GM18870 (cell line): ENCODE results near the gene P3H1.
"Not testable (repeated sequence)": the region's sequence is repeated elsewhere in the genome, so short reads cannot be mapped to it uniquely, and the experiment has no call there.

Source experiments
- ATAC-seq: cut with Tn5 transposase; IDR thresholded peaks from one replicate; pipeline ENCODE4 v1.9.1; 2021; ENCODE audit warnings: moderate library complexity; ENCODE audit not compliant: unreplicated experiment

P3H1 gene

GRCh38 chr1:42733415-42734200 lies 33.2 kb downstream of the P3H1 start:
- no peak for ATAC-seq

DNA sequence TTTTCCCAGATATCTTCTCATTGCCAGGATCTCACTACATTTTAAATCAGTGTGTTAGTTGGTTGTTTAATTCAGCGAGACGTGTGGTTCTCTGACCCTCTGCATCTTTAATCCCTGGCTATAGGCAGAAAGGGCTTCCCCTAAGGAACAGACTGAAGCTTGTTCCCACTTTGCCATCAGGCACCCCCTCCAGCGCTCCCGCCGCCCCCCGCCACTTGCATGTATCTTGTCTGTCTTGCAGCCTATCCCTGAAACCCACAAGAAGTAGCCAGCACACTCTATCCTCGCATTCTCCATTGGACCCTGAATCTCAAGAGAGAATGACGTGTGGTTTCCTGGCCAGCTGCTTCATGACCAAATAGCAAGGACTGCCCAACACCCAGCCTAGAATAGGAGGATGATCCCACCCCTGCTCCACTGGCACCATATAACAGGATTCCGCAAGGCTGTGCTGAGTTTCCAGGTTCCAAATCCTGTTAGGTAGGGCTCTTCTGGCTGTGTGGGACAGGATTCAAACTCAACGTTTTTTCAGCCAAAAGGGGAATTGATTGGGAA lies 34.6 kb downstream of the P3H1 start:
- ATAC-seq: no peak

DNA sequence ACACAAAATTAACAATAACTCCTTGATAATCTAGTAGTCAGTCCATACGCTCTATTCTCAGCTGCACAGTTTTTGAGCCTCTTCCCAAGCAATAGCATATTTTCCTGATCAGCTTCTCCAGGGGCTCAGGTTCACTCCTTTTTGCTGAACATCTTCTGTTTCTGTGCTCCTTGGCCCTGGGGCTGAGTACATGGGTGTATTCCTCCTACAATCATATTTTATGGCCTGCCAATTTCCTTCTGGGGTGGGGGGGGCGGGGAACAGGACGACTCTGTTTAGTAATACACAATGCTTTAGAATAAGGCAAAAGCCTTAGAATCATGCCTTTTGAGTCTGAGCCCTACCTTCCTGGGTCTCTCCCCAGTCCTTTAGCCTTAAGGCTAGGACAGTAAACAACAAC lies 35.2 kb downstream of the P3H1 start:
- ATAC-seq: no peak

- ATAC-seq: no peak
Measured at GRCh38 chr1:42730988-42731387, 35.8 kb downstream of the P3H1 start.

GRCh38 chr1:42730002-42730401 lies 36.8 kb downstream of the P3H1 start:
- no peak for ATAC-seq

- not testable (repeated sequence) for ATAC-seq
Measured at GRCh38 chr1:42725820-42726219, 41.0 kb downstream of the P3H1 start.

DNA sequence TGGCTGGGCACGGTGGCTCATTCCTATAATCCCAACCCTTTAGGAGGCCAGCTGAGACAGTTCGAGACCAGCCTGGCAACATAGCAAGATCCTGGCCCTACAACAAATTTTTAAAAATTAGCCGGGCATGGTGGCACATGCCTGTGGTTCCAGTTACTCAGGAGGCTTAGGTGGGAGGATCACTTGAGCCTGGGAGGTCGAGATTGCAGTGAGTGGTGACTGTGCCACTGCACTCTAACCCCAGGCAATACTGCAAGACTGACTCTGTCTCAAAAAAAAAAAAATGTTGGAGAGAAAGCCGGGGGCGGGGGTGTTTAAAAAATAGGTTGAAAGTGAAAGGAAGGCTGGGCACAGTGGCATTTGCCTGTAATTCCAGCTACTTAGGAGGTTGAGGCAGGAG lies 43.3 kb downstream of the P3H1 start:
- no peak for ATAC-seq

DNA sequence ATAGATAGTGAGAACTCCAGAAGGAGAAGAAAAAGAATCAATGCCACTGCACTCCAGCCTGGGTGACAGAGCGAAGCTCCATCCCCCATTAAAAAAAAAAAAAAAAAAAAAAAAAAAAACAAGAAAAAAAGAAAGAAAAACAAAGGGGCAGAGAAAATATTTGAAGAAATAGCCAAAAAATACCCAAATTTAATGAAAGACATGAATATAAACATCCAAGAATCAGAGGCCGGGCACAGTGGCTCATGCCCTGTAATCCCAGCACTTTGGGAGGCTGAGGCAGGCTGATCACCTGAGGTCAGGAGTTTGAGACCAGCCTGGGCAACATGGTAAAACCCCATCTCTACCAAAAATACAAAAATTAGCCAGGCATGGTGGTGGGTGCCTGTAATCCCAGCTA lies 44.4 kb downstream of the P3H1 start:
- ATAC-seq: not testable (repeated sequence)

- ATAC-seq: no peak
Measured at GRCh38 chr1:42721926-42722325, 44.9 kb downstream of the P3H1 start.

DNA sequence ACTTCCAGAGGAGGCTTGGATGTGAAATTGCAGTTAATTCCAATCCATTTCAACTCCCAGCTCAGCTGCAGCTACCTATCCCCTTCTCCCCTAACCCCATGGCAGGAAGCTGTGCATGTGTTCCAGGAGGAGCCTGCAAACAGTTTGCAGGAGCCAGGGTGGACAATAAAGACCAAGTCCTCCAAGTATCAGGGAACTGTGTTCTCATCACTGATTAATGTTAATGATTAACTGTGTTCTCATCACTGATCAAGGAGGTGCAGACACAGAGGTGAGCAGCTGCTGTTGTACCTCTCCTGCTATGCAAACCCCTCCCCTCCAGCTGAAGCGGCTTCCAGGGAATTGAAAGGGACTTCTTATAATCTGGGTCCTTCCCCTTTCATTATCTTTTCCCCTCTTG lies 46.0 kb downstream of the P3H1 start:
- no peak for ATAC-seq

DNA sequence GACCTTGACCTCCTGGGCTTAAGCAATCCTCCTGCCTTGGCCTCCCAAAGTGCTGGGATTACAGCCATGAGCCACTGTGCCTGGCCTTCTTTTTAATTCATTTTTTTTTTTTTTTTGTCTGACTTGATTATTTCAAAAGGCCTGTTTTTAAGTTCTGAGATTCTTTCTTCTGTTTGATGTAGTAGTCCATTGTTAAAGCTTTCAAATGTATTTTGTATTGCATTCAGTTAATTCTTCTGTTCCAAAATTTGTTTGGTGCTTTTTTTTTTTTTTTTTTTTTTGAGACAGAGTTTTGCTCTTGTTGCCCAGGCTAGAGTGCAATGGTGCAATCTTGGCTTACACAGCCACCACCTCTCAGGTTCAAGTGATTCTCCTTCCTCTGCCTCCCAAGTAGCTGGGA lies 52.4 kb downstream of the P3H1 start:
- ATAC-seq: not testable (repeated sequence)

GRCh38 chr1:42713293-42713692 lies 53.5 kb downstream of the P3H1 start:
- no peak for ATAC-seq

DNA sequence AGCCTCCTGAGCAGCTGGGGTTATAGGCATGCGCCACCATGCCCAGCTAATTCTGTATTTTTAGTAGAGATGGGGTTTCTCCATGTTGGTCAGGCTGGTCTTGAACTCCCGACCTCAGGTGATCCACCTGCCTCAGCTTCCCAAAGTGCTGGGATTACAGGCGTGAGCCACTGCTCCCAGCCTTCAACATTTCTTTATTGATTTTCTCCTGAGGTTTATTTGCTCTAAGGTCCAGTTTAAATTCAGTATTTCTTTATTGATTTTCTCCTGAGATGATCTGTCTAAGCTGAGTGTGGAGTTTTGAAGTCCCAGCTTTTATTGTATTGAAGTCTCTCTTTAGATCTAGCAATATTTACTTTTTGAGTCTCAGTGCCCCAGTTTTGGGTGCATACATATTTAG lies 54.0 kb downstream of the P3H1 start:
- ATAC-seq: not testable (repeated sequence)

GRCh38 chr1:42703888-42704464 lies 62.9 kb downstream of the P3H1 start:
- no peak for ATAC-seq

DNA sequence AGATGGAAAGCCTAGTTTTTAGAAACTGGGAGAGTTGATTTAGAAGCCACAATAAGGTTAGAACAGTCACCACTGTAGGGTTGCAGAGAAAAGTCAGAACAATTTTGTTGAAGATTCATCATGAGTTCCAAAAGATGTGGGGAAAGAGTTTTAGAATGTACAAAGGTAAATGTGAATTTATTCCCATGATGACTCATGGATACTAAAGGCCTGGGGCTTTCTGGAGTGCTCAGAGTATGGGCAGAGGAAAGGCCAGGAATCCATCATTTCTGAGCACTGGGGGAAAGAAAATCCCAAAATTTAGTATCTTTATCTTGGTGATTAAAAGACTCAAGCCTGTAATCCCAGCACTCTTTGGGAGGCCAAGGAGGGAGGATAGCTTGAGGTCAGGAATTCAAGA lies 66.8 kb downstream of the P3H1 start:
- no peak for ATAC-seq

- ATAC-seq: no peak
Measured at GRCh38 chr1:42698081-42698813, 68.6 kb downstream of the P3H1 start.
